ENCODE results near the gene LTBP1. TPM values are rescaled to one million over a fixed set of nuclear protein-coding genes. Genes with fewer than 3 reads are reported as not detected.
A peak's percentile ranks its signal among the peaks of the same experiment; 100 is the strongest.
"Not testable (repeated sequence)": the region's sequence is repeated elsewhere in the genome, so short reads cannot be mapped to it uniquely, and the experiment has no call there.

Gene LTBP1
- total RNA-seq, 1 donor from 2014 or later = 48.4 TPM

GRCh38 chr2:32969444-32970162 lies 22.9 kb downstream of the LTBP1 start:
- TF ChIP-seq POLR2AphosphoS5 (IDR thresholded peaks at IDR 0.05; ENCODE audit: insufficient read depth in 1 of 2, low read depth in 1 of 2) (no peak), POLR2A (IDR thresholded peaks at IDR 0.05) (no peak)
- TF ChIP-seq, protein P1, sequence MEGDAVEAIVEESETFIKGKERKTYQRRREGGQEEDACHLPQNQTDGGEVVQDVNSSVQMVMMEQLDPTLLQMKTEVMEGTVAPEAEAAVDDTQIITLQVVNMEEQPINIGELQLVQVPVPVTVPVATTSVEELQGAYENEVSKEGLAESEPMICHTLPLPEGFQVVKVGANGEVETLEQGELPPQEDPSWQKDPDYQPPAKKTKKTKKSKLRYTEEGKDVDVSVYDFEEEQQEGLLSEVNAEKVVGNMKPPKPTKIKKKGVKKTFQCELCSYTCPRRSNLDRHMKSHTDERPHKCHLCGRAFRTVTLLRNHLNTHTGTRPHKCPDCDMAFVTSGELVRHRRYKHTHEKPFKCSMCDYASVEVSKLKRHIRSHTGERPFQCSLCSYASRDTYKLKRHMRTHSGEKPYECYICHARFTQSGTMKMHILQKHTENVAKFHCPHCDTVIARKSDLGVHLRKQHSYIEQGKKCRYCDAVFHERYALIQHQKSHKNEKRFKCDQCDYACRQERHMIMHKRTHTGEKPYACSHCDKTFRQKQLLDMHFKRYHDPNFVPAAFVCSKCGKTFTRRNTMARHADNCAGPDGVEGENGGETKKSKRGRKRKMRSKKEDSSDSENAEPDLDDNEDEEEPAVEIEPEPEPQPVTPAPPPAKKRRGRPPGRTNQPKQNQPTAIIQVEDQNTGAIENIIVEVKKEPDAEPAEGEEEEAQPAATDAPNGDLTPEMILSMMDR (IDR thresholded peaks at IDR 0.05) = no peak
- intact Hi-C loops (cut with DNase I) = no loop called here

GRCh38 chr2:32973772-32974171 lies 27.0 kb downstream of the LTBP1 start:
- intact Hi-C loops (cut with DNase I); H3K27ac ChIP-seq; H3K9me3 ChIP-seq; H3K4me3 ChIP-seq; H3K27me3 ChIP-seq; H3K36me3 ChIP-seq; DNase-seq (ENCODE audit: extremely low spot score in 2 of 2): not testable (repeated sequence)
- H3K4me1 ChIP-seq = peaks cover 11% of the 10 kb centered on the region

More at GRCh38 chr2:32969444-32970162, 22.9 kb downstream of the LTBP1 start:
- Histone ChIP-seq H3K4me1 (peaks cover 8% of the 10 kb centered on the region), H3K9me3 (no peaks in the 10 kb centered on the region), H3K36me3 (no peaks in the 10 kb centered on the region), H3K27me3 (no peaks in the 10 kb centered on the region), H3K4me3 (no peak overlapping the region), H3K27ac (no peak overlapping the region)
- no peak for DNase-seq (ENCODE audit: extremely low spot score in 2 of 2)

GRCh38 chr2:32976409-32977063 lies 29.8 kb downstream of the LTBP1 start:
- H3K4me1 ChIP-seq = peaks cover 11% of the 10 kb centered on the region
- H3K27me3 ChIP-seq = no peaks in the 10 kb centered on the region
- no peak overlapping the region for H3K4me3 ChIP-seq
- no peak overlapping the region for H3K27ac ChIP-seq
- DNase-seq (ENCODE audit: extremely low spot score in 2 of 2) = no peak
- no peak for TF ChIP-seq POLR2A (IDR thresholded peaks at IDR 0.05)
- TF ChIP-seq, protein P1 (IDR thresholded peaks at IDR 0.05) = no peak
- no peak for TF ChIP-seq POLR2AphosphoS5 (IDR thresholded peaks at IDR 0.05; ENCODE audit: insufficient read depth in 1 of 2, low read depth in 1 of 2)
- intact Hi-C loops (cut with DNase I) = no loop called here
- H3K36me3 ChIP-seq = no peaks in the 10 kb centered on the region
- H3K9me3 ChIP-seq = no peaks in the 10 kb centered on the region

- TF ChIP-seq POLR2AphosphoS5 (IDR thresholded peaks at IDR 0.05; ENCODE audit: insufficient read depth in 1 of 2, low read depth in 1 of 2) = peak in 1 of 2 donors; percentile 47
- no peak for TF ChIP-seq POLR2A (IDR thresholded peaks at IDR 0.05)
- Histone ChIP-seq H3K27me3 (no peaks in the 10 kb centered on the region), H3K36me3 (no peaks in the 10 kb centered on the region), H3K4me1 (peaks cover 11% of the 10 kb centered on the region), H3K4me3 (no peak overlapping the region), H3K9me3 (no peaks in the 10 kb centered on the region), H3K27ac (no peak overlapping the region)
- intact Hi-C loops (cut with DNase I) = no loop called here
- no peak for DNase-seq (ENCODE audit: extremely low spot score in 2 of 2)
These were observed 30.5 kb downstream of the LTBP1 start for GRCh38 chr2:32977228-32977758.

GRCh38 chr2:32981612-32982011 lies 34.9 kb downstream of the LTBP1 start:
- no peaks in the 10 kb centered on the region for H3K27me3 ChIP-seq
- no peaks in the 10 kb centered on the region for H3K9me3 ChIP-seq
- intact Hi-C loops (cut with DNase I) = no loop called here
- no peaks in the 10 kb centered on the region for H3K36me3 ChIP-seq
- no peak overlapping the region for H3K4me3 ChIP-seq
- TF ChIP-seq, protein P1 (IDR thresholded peaks at IDR 0.05) = no peak
- TF ChIP-seq POLR2AphosphoS5 (IDR thresholded peaks at IDR 0.05; ENCODE audit: insufficient read depth in 1 of 2, low read depth in 1 of 2) (no peak), POLR2A (IDR thresholded peaks at IDR 0.05) (no peak)
- H3K27ac ChIP-seq = no peak overlapping the region
- H3K4me1 ChIP-seq = peaks cover 10% of the 10 kb centered on the region
- DNase-seq (ENCODE audit: extremely low spot score in 2 of 2) = no peak

DNA sequence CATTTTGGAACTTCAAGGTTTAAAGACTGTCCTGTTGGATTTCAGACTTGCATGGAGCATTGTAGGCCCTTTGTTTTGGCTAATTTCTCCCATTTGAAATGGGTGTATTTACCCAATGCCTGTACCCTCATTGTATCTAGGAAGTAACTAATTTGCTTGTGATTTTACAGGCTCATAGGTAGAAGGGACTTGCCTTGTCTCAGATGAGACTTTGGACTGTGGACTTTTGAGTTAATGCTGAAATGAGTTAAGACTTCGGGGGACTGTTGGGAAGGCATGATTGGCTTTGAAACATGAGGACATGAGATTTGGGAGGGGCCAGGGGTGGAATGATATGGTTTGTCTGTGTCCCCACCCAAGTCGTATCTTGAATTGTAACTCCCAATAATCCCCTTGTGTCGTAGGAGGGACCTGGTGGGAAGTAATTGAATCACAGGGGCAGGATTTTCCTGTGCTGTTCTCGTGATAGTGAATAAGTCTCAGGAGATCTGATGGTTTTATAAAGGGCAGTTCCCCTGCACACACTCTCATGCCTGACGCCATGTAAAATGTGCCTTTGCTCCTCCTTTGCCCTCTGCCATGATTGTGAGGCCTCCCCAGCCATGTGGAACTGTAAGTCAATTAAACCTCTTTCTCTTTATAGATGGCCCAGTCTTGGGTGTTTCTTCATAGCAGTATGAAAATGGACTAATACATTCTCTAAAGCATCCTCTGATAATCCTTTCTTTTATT lies 36.6 kb downstream of the LTBP1 start:
- DNase-seq (ENCODE audit: extremely low spot score in 2 of 2); H3K4me1 ChIP-seq; H3K27me3 ChIP-seq; H3K27ac ChIP-seq; H3K9me3 ChIP-seq; H3K4me3 ChIP-seq; intact Hi-C loops (cut with DNase I); H3K36me3 ChIP-seq: not testable (repeated sequence)

All from vagina (tissue), 2 donors.